Measurements from ENCODE around the gene SAYSD1. TPM values are rescaled to one million over a fixed set of nuclear protein-coding genes. Genes with fewer than 3 reads are reported as not detected.
A peak's percentile ranks its signal among the peaks of the same experiment; 100 is the strongest.

Gene SAYSD1
- total and polyA plus RNA-seq, 7 experiments from 2014 or later = 15.1 to 26.8 (median 19.8) TPM

GRCh38 chr6:39114388-39114703 lies 640 bp downstream of the SAYSD1 start:
- POLR2A ChIA-PET = interaction anchor here (0.6 to 1.9 kb wide), 8 partner anchors 8 to 475 kb away, joined by 3 to 8 read pairs (median 4); partner anchors contain the start of gene BTBD9

GRCh38 chr6:39113788-39114187 lies 1.2 kb downstream of the SAYSD1 start:
- intact Hi-C loops (cut with micrococcal nuclease) = loop anchor here (1.0 to 10.0 kb wide), 10 partner anchors 11 to 1959 kb away; partner anchors contain the start of genes BTBD9 (in 1 of the 2), GLO1 (in 1 of the 2), KCNK5 (in 1 of the 2) and MOCS1 (in 1 of the 2)
- POLR2A ChIA-PET = interaction anchor here (1.6 to 1.9 kb wide), 4 partner anchors 8 to 474 kb away, joined by 4 to 8 read pairs (median 6); partner anchors contain the start of gene BTBD9

More at GRCh38 chr6:39114388-39114703, 640 bp downstream of the SAYSD1 start:
- H3K27me3 ChIP-seq (ENCODE audit: control insufficient read depth in 2 of 2, insufficient read depth in 2 of 2, low read length in 2 of 2) = no peaks in the 10 kb centered on the region
- no peaks in the 10 kb centered on the region for H3K9me3 Mint-ChIP-seq
- peaks cover 25 to 67% (median 62%) of the 10 kb centered on the region in 7 donors for H3K4me1 Mint-ChIP-seq
- CTCF ChIA-PET = no interaction called here
- ATAC-seq (peak; percentile 0), DNase-seq (no peak)
- H3K9me3 ChIP-seq (ENCODE audit: control insufficient read depth in 2 of 3, low read length in 3 of 3) = no peaks in the 10 kb centered on the region
- peaks cover 0 to 14% (median 4%) of the 10 kb centered on the region in 5 donors for H3K36me3 Mint-ChIP-seq
- H3K27me3 Mint-ChIP-seq = no peaks in the 10 kb centered on the region
- peak overlapping the region; percentile 92 to 99 (median 97) for H3K27ac Mint-ChIP-seq
- peaks cover 21 to 43% of the 10 kb centered on the region in 2 donors for H3K4me1 ChIP-seq (ENCODE audit: control insufficient read depth in 2 of 2, insufficient read depth in 2 of 2, low read length in 2 of 2)
- peak overlapping the region; percentile 74 for H3K4me3 ChIP-seq (ENCODE audit: low read length)
- H3K4me3 Mint-ChIP-seq = peak overlapping the region; percentile 82 to 100 (median 96)
- H3K36me3 ChIP-seq (ENCODE audit: control insufficient read depth in 2 of 3, insufficient read depth in 3 of 3, low read length in 3 of 3) = peaks cover 0 to 10% (median 0%) of the 10 kb centered on the region in 3 experiments
- H3K27ac ChIP-seq (ENCODE audit: low read depth, low read length) = peak overlapping the region; percentile 86
- intact Hi-C loops (cut with micrococcal nuclease) = loop anchor here (1.0 to 10.0 kb wide), 10 partner anchors 12 to 1958 kb away; partner anchors contain the start of genes BTBD9 (in 1 of the 2), GLO1 (in 1 of the 2), KCNK5 (in 1 of the 2) and MOCS1 (in 1 of the 2)

GRCh38 chr6:39111280-39111679 lies 3.7 kb downstream of the SAYSD1 start:
- intact Hi-C loops (cut with micrococcal nuclease) = loop anchor here (5.0 to 10.0 kb wide), 4 partner anchors 41 to 1674 kb away; partner anchors contain the start of genes KCNK5 (in 1 of the 2) and MOCS1 (in 1 of the 2)
- H3K27ac Mint-ChIP-seq = peak overlapping the region; percentile 72 to 94 (median 90)
- peaks cover 21 to 43% of the 10 kb centered on the region in 2 donors for H3K4me1 ChIP-seq (ENCODE audit: control insufficient read depth in 2 of 2, insufficient read depth in 2 of 2, low read length in 2 of 2)
- H3K4me3 ChIP-seq (ENCODE audit: low read length) = peak overlapping the region; percentile 6
- ATAC-seq (no peak), DNase-seq (peak in 6 of 9 donors; percentile 19 to 34 (median 29))
- ChIA-PET POLR2A (interaction anchor here (0.6 to 1.0 kb wide), 2 partner anchors 11 to 1486 kb away, joined by 3 to 4 read pairs; no protein-coding TSS in a partner anchor), CTCF (no interaction called here)
- peaks cover 35 to 81% (median 65%) of the 10 kb centered on the region in 7 donors for H3K4me1 Mint-ChIP-seq
- peaks cover 0 to 16% (median 0%) of the 10 kb centered on the region in 3 experiments for H3K36me3 ChIP-seq (ENCODE audit: control insufficient read depth in 2 of 3, insufficient read depth in 3 of 3, low read length in 3 of 3)
- peaks cover 0 to 4% (median 0%) of the 10 kb centered on the region in 11 donors for H3K9me3 Mint-ChIP-seq
- peak overlapping the region; percentile 60 for H3K27ac ChIP-seq (ENCODE audit: low read depth, low read length)
- no peaks in the 10 kb centered on the region for H3K27me3 ChIP-seq (ENCODE audit: control insufficient read depth in 2 of 2, insufficient read depth in 2 of 2, low read length in 2 of 2)
- no peaks in the 10 kb centered on the region for H3K9me3 ChIP-seq (ENCODE audit: control insufficient read depth in 2 of 3, low read length in 3 of 3)
- H3K27me3 Mint-ChIP-seq = no peaks in the 10 kb centered on the region
- peaks cover 4 to 31% (median 19%) of the 10 kb centered on the region in 5 donors for H3K36me3 Mint-ChIP-seq
- peak overlapping the region; percentile 35 to 96 (median 80) for H3K4me3 Mint-ChIP-seq

More at GRCh38 chr6:39113788-39114187, 1.2 kb downstream of the SAYSD1 start:
- H3K36me3 ChIP-seq (ENCODE audit: control insufficient read depth in 2 of 3, insufficient read depth in 3 of 3, low read length in 3 of 3) = peaks cover 0 to 15% (median 0%) of the 10 kb centered on the region in 3 experiments
- Mint-ChIP-seq H3K27me3 (no peaks in the 10 kb centered on the region), H3K4me3 (peak overlapping the region; percentile 82 to 100 (median 96)), H3K27ac (peak overlapping the region; percentile 92 to 99 (median 97)), H3K9me3 (no peaks in the 10 kb centered on the region), H3K4me1 (peaks cover 30 to 70% (median 64%) of the 10 kb centered on the region in 7 donors), H3K36me3 (peaks cover 0 to 20% (median 10%) of the 10 kb centered on the region in 5 donors)
- ATAC-seq (no peak), DNase-seq (no peak)
- CTCF ChIA-PET = no interaction called here
- H3K9me3 ChIP-seq (ENCODE audit: control insufficient read depth in 2 of 3, low read length in 3 of 3) = no peaks in the 10 kb centered on the region
- H3K4me3 ChIP-seq (ENCODE audit: low read length) = peak overlapping the region; percentile 74
- peak overlapping the region; percentile 86 for H3K27ac ChIP-seq (ENCODE audit: low read depth, low read length)
- H3K27me3 ChIP-seq (ENCODE audit: control insufficient read depth in 2 of 2, insufficient read depth in 2 of 2, low read length in 2 of 2) = no peaks in the 10 kb centered on the region
- peaks cover 21 to 43% of the 10 kb centered on the region in 2 donors for H3K4me1 ChIP-seq (ENCODE audit: control insufficient read depth in 2 of 2, insufficient read depth in 2 of 2, low read length in 2 of 2)

- H3K36me3 Mint-ChIP-seq = peaks cover 14 to 54% (median 36%) of the 10 kb centered on the region in 5 donors
- peaks cover 24 to 60% (median 53%) of the 10 kb centered on the region in 7 donors for H3K4me1 Mint-ChIP-seq
- H3K36me3 ChIP-seq (ENCODE audit: control insufficient read depth in 2 of 3, insufficient read depth in 3 of 3, low read length in 3 of 3) = peaks cover 0 to 35% (median 0%) of the 10 kb centered on the region in 3 experiments
- DNase-seq (no peak), ATAC-seq (no peak)
- no peak overlapping the region for H3K4me3 ChIP-seq (ENCODE audit: low read length)
- H3K4me1 ChIP-seq (ENCODE audit: control insufficient read depth in 2 of 2, insufficient read depth in 2 of 2, low read length in 2 of 2) = peaks cover under 1 to 26% of the 10 kb centered on the region in 2 donors
- no peaks in the 10 kb centered on the region for H3K9me3 ChIP-seq (ENCODE audit: control insufficient read depth in 2 of 3, low read length in 3 of 3)
- H3K27me3 ChIP-seq (ENCODE audit: control insufficient read depth in 2 of 2, insufficient read depth in 2 of 2, low read length in 2 of 2) = no peaks in the 10 kb centered on the region
- no peaks in the 10 kb centered on the region for H3K27me3 Mint-ChIP-seq
- intact Hi-C loops (cut with micrococcal nuclease) = no loop called here
- POLR2A ChIA-PET = no interaction called here
- no peak overlapping the region for H3K27ac ChIP-seq (ENCODE audit: low read depth, low read length)
- CTCF ChIA-PET = interaction anchor here (0.6 kb wide), 1 partner anchor 240 kb away, joined by 3 read pairs; no protein-coding TSS in a partner anchor
- peaks cover 0 to 4% (median 0%) of the 10 kb centered on the region in 11 donors for H3K9me3 Mint-ChIP-seq
- H3K4me3 Mint-ChIP-seq = no peak overlapping the region
- no peak overlapping the region for H3K27ac Mint-ChIP-seq
Observed at GRCh38 chr6:39108041-39108839, 6.7 kb downstream of the SAYSD1 start.

GRCh38 chr6:39107641-39108040 lies 7.3 kb downstream of the SAYSD1 start:
- Histone ChIP-seq H3K9me3 (ENCODE audit: control insufficient read depth in 2 of 3, low read length in 3 of 3) (no peaks in the 10 kb centered on the region), H3K4me3 (ENCODE audit: low read length) (no peak overlapping the region), H3K36me3 (ENCODE audit: control insufficient read depth in 2 of 3, insufficient read depth in 3 of 3, low read length in 3 of 3) (peaks cover 0 to 35% (median 0%) of the 10 kb centered on the region in 3 experiments), H3K27me3 (ENCODE audit: control insufficient read depth in 2 of 2, insufficient read depth in 2 of 2, low read length in 2 of 2) (no peaks in the 10 kb centered on the region), H3K4me1 (ENCODE audit: control insufficient read depth in 2 of 2, insufficient read depth in 2 of 2, low read length in 2 of 2) (peaks cover 0 to 22% of the 10 kb centered on the region in 2 donors), H3K27ac (ENCODE audit: low read depth, low read length) (no peak overlapping the region)
- H3K4me3 Mint-ChIP-seq = no peak overlapping the region
- H3K27ac Mint-ChIP-seq = peak overlapping the region in 1 of 9 donors; percentile 81
- peaks cover 23 to 57% (median 47%) of the 10 kb centered on the region in 7 donors for H3K4me1 Mint-ChIP-seq
- DNase-seq (no peak), ATAC-seq (no peak)
- intact Hi-C loops (cut with micrococcal nuclease) = no loop called here
- peaks cover 20 to 59% (median 38%) of the 10 kb centered on the region in 5 donors for H3K36me3 Mint-ChIP-seq
- no peaks in the 10 kb centered on the region for H3K27me3 Mint-ChIP-seq
- POLR2A ChIA-PET = interaction anchor here (2.8 kb wide), 1 partner anchor 7 kb away, joined by 8 read pairs; the partner anchor contains the start of gene SAYSD1
- CTCF ChIA-PET = no interaction called here
- H3K9me3 Mint-ChIP-seq = peaks cover 0 to 4% (median 0%) of the 10 kb centered on the region in 11 donors

- Histone ChIP-seq H3K36me3 (ENCODE audit: control insufficient read depth in 2 of 3, insufficient read depth in 3 of 3, low read length in 3 of 3) (peaks cover 0 to 35% (median 0%) of the 10 kb centered on the region in 3 experiments), H3K4me1 (ENCODE audit: control insufficient read depth in 2 of 2, insufficient read depth in 2 of 2, low read length in 2 of 2) (peaks cover 0 to 16% of the 10 kb centered on the region in 2 donors), H3K27ac (ENCODE audit: low read depth, low read length) (no peak overlapping the region), H3K4me3 (ENCODE audit: low read length) (no peak overlapping the region), H3K27me3 (ENCODE audit: control insufficient read depth in 2 of 2, insufficient read depth in 2 of 2, low read length in 2 of 2) (no peaks in the 10 kb centered on the region), H3K9me3 (ENCODE audit: control insufficient read depth in 2 of 3, low read length in 3 of 3) (no peaks in the 10 kb centered on the region)
- no peak for DNase-seq
- POLR2A ChIA-PET = interaction anchor here (2.8 kb wide), 1 partner anchor 8 kb away, joined by 8 read pairs; the partner anchor contains the start of gene SAYSD1
- Mint-ChIP-seq H3K36me3 (peaks cover 22 to 59% (median 38%) of the 10 kb centered on the region in 5 donors), H3K9me3 (peaks cover 0 to 4% (median 0%) of the 10 kb centered on the region in 11 donors), H3K4me1 (peaks cover 20 to 51% (median 41%) of the 10 kb centered on the region in 7 donors), H3K27ac (peak overlapping the region in 2 of 9 donors; percentile 11 to 25), H3K27me3 (no peaks in the 10 kb centered on the region), H3K4me3 (no peak overlapping the region)
- intact Hi-C loops (cut with micrococcal nuclease) = no loop called here
- no peak for ATAC-seq
- CTCF ChIA-PET = no interaction called here
Observed at GRCh38 chr6:39107034-39107433, 8.0 kb downstream of the SAYSD1 start.

Data from naive thymus-derived CD4-positive, alpha-beta T cell (primary cell).